HG02943 (cell line): Measurements from ENCODE around the gene AKAP9.
"Not testable (repeated sequence)": the region's sequence is repeated elsewhere in the genome, so short reads cannot be mapped to it uniquely, and the experiment has no call there.

Experiments used
- ATAC-seq: cut with Tn5 transposase; IDR thresholded peaks from one replicate; pipeline ENCODE4 v1.9.1; 2021; ENCODE audit warnings: mild to moderate bottlenecking, low read depth, moderate library complexity; ENCODE audit not compliant: unreplicated experiment

The AKAP9 gene

DNA sequence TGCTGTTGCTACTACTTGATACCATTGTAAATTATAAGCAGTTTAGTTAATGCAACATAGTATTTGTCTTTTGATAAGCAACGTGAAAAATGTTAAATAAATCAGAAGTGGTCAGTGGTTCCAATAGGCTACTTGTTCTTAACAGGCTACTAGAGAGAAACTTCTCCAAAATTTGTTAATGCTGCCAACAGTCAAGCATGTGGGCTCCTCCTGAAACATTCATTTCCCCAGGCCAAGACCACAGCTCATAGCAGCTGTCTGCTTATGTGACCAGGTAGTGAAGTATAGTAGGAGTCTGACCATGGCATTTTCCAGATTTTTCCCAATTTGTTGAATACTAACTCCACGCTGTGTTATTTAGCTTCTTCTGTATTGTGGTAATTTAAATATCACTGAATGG is 112.7 kb downstream of the AKAP9 start:
- no peak for ATAC-seq

DNA sequence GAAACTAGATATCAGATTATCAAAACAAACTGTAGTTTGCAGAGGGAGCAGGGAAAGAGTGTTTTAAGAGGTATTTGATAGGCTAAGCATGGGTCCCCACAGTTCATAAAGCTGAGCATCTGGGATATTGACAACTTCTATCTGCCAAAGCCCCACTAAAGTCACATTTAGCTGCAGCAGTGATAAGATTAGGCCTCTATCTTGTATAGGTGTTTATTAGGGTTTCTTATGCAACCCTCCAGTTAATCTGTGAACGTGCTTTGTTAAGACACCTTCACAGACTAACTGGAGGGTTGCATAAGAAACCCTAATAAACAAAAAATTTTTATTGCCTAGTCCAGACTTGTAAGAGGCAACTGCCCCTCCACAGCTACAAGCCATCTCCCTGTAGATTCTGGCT is 115.6 kb downstream of the AKAP9 start:
- ATAC-seq: no peak

DNA sequence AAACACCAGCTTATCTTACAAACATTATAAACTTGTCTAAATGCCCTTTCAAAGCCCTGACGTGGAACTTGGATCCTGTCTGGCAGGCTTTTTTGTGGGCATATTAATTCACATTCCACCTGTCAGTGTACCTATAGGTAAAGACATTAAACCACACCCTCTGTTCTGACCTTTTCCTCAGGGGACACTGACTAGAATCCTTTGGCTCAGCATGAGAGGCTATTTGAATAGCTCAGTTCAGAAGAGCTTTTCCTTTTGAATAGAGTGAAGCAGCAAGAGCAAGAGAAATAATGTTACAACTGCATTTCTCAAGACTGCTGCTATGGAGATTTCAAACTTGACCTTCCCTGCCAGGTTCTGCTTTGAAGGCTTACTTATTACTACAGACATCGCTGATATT is 116.7 kb downstream of the AKAP9 start:
- ATAC-seq: no peak

DNA sequence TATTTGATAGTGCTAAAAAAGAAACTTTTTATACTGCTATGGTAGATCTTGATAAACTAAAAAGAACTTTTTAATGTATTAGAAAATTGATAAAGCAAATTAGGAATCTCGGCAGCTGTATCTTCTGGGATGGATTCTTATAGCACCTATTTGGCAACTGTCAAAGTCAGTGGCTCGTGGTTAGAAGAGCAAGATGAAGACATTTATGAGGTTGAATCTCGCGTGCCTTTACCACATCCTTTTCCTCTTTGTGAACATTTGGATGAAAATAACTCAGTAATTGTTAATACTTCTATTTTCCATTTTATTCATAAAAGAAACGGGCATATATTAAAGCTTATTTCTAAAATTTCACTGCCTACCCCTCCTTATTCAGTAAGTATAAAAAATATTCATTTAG is 117.4 kb downstream of the AKAP9 start:
- ATAC-seq: no peak

- no peak for ATAC-seq
These were observed 118.2 kb downstream of the AKAP9 start for GRCh38 chr7:92058899-92059298.

GRCh38 chr7:92061154-92061553 is 120.5 kb downstream of the AKAP9 start:
- ATAC-seq: no peak

DNA sequence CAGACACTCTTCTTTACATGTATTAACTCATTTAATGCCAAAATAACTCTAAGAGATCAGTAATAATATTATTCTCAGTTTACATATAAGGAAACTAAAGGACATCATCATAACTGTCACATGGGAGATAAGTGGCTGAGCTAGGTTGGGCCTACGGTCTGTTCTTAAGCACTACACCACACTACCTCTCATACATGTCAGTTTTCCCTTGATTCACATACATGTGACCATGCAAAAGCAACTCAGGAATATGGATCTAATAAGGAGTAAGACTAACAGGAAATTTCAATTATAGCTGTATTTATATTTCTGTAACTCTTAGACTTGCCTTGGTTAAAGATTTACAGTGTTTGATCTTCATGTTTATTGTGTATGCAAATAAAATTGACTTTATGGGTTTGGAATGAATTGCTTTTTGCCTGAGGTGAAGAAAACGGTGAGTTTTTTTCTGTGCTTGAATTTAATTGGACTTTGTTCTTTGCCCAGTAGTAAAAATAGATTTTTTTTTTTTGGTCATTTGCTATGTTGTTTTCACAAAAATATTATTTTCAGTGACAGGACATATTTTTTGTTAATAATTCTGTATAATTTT is 123.9 kb downstream of the AKAP9 start:
- no peak for ATAC-seq

- no peak for ATAC-seq
These were observed 130.4 kb downstream of the AKAP9 start for GRCh38 chr7:92071032-92071431.

- no peak for ATAC-seq
These were observed 131.5 kb downstream of the AKAP9 start for GRCh38 chr7:92072121-92072520.

GRCh38 chr7:92072708-92073107 is 132.0 kb downstream of the AKAP9 start:
- no peak for ATAC-seq

DNA sequence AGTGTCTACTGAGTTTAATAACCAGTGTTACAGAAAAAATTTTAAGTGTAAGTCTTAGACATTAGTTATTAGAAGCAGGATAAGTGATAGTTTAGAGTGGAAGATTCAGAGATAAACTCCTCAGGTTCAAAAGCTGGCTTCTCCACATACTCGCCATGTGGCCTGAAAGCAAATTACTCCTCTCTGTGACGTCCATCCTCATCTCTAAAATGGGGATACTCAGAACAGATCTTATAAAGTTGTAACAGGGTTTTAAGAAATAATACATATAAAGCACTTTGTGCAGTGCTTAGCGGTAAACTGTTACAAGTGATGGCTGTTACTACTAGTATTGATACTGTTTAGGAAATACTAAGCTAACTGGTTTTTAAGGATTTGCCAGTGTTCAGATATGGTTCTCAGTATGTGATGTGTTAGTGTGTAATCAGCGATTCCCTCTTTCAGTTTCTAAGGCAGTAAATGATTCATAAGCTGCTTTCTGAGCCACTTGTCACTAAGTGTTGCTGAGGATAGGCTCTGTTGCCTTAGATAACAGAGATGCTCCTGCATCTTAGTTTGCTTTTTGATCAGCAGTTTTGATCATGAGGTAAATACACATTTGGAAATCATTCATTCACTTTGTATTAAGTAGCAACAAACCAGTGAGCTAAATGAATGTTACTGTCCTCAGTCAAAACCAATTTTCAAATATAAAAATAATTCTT is 134.9 kb downstream of the AKAP9 start:
- peak; percentile 86 for ATAC-seq

DNA sequence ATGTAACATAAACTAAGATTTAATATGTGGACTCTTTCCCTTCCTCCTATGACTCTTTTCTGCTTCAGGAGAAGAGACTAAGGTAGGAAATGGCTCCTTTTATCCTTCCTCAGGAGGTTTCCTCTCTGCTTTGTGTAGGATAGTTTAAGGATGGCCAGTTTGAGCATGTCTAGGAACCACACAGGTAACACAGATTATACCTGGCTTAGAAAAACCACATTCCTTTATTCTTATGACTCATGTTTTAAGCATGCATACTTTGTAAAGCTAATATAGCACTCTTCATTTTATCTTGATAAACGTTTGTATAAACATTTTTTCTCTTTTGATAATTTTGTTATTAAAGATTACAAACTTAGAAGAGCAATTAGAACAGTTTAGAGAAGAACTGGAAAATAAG is 135.8 kb downstream of the AKAP9 start:
- ATAC-seq: no peak

- ATAC-seq: not testable (repeated sequence)
These were observed 143.3 kb downstream of the AKAP9 start for GRCh38 chr7:92083922-92084321.

DNA sequence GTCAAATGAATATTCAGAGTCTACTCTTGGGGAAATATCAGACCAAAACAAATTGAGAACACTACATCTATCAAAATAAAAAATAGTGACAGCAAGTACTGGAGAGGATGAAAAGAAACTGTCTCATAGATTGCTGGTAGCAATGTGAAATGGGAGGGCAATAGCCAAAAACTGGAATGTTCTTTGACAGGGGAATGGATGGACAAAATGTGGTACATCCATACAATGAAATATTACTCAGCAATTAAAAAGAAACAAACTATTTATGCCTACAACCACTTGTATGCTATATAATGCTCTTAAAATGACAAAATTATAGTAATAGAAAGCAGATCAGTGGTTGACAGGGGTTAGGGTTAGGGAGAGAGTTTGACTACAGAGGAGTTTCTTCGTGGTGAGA is 147.6 kb downstream of the AKAP9 start:
- ATAC-seq: no peak

DNA sequence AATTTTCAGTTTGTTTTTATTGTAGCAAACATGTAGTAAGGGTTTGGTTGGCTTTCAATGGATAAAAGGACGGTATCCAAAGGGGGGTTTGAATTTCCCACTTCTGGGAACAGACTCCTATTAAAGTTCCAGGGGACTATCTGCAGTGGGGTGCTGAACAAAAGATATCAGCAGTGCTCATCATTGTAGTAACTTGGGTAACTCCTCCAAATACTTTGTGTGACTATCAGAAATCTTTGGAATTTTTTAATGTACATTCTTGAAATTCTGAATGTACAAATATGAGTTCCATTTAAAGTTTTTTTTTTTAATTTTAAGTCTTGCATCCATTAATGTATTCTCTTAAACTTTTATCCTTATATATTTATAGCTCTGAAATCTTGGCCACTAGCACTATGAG is 151.5 kb downstream of the AKAP9 start:
- ATAC-seq: no peak

DNA sequence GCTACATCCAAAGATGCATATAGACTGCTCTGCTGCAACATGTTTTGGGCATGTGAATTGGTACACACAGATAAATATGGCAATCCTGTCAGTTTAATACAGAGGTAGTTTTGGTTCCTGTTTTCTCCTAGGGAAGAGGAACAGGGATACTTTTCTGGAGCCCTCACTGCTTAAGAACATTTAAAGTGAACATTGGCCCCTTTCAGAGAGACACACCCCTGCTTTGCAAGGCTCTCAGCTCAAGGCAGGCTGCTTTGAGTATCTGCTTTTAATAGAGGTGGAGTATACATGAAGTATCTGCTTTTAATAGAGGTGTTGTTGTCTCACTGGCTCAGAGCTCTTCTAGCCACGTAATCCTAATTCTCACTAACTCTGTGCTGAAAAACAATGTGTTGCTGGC is 154.7 kb downstream of the AKAP9 start:
- no peak for ATAC-seq

GRCh38 chr7:92100534-92100933 is 159.9 kb downstream of the AKAP9 start:
- ATAC-seq: no peak

DNA sequence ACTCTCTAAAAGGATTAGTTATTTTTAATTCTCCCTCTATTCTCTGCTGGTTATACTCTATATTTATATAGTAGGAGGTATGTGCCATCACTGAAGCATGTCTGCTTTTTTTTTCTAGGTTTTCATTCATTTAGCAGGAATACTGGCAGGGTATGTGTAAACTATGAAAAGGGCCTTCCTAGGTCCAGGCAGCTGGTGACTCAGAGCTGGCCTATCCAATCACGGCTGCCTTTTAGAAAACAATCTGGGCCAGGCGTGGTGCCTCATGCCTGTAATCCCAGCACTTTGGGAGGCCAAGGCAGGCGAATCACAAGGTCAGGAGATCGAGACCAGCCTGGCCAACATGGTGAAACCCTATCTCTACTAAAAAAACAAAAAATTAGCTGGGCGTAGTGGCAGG is 162.2 kb downstream of the AKAP9 start:
- not testable (repeated sequence) for ATAC-seq

- ATAC-seq: no peak
These were observed 168.2 kb downstream of the AKAP9 start for GRCh38 chr7:92108821-92109220.

- ATAC-seq: no peak
These were observed 170.2 kb downstream of the AKAP9 start for GRCh38 chr7:92110857-92111256.

GRCh38 chr7:92115821-92116220 is 175.2 kb downstream of the AKAP9 start:
- no peak for ATAC-seq

GRCh38 chr7:92116949-92117348 is 176.3 kb downstream of the AKAP9 start:
- ATAC-seq: no peak
